Gastrocnemius medialis (tissue), 4 donors: Measurements from ENCODE around the gene PSMA6.

Source experiments
- POLR2A ChIP-seq, 2 donors: fragments of 450-650 bp; IDR thresholded peaks; one replicate each; pipeline ENCODE4 v1.6.1; 2017; ENCODE audit warnings: antibody characterized with exemption in 2 of 2, mild to moderate bottlenecking in 2 of 2, moderate library complexity in 2 of 2
- TF ChIP-seq, protein P1 (sequence below), 5 experiments: fragments of 450-650 bp in 3 of 5; fragments of 200-600 bp in 2 of 5; sonication (generic) in 2 of 5; IDR thresholded peaks in 4 of 5; conservative IDR thresholded peaks in 1 of 5; 1 replicate in 4 of 5; 2 replicates in 1 of 5; pipeline ENCODE4 v1.5.1; 2016 to 2019; ENCODE audit warnings: antibody characterized with exemption in 5 of 5, mild to moderate bottlenecking in 3 of 5, moderate library complexity in 3 of 5

DNA sequence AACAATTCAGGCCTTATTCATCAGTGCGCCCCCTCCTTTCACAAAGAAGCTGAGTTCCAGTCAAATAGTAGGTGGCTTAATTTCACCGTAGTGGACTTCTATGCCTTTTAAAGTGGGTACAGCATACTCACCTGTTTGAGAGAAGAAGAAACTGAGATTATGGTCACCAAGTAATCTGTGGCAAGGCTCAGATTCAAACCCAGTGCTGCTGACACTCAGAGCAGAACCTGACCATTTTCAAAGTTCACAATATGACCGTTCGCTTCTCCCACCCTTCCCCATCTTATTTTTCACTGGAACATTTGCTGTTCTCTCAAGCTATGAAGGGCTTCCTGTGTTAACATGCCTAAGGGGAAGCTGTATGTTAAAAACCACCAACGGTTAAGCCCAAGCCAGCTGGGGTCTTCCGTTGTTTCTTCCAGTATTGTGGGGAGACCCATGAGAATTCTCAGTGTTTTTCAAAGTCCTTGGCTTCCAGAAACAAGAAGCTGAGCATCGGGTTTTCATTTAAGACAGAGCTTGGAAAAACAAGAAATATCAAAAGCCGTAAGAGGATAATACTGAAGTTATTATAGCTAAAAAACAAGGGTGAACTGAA, 6.1 kb upstream of the PSMA6 start:
- TF ChIP-seq, protein P1, sequence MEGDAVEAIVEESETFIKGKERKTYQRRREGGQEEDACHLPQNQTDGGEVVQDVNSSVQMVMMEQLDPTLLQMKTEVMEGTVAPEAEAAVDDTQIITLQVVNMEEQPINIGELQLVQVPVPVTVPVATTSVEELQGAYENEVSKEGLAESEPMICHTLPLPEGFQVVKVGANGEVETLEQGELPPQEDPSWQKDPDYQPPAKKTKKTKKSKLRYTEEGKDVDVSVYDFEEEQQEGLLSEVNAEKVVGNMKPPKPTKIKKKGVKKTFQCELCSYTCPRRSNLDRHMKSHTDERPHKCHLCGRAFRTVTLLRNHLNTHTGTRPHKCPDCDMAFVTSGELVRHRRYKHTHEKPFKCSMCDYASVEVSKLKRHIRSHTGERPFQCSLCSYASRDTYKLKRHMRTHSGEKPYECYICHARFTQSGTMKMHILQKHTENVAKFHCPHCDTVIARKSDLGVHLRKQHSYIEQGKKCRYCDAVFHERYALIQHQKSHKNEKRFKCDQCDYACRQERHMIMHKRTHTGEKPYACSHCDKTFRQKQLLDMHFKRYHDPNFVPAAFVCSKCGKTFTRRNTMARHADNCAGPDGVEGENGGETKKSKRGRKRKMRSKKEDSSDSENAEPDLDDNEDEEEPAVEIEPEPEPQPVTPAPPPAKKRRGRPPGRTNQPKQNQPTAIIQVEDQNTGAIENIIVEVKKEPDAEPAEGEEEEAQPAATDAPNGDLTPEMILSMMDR (IDR thresholded peaks at IDR 0.05 in 4 of 5, conservative IDR thresholded peaks at IDR 0.05 in 1 of 5), result no peak
- no peak for TF ChIP-seq POLR2A (IDR thresholded peaks at IDR 0.05)
